T-helper 2 cell treated with Interferon-gamma antibody and Interleukin-4, amounts not matched to agents 5 μg/mL and 100 μg/mL, for 36 hours (primary cell): ENCODE measurements around the gene DIAPH1.

ENCODE experiments used
- DNase-seq: peaks from one replicate; pipeline ENCODE4 v3.0.0; 2021; ENCODE audit warnings: low spot score
- H3K27ac Mint-ChIP-seq: one replicate; pipeline ENCODE4 v1.8.0; 2021; ENCODE audit warnings: mild to moderate bottlenecking, mixed read lengths
- H3K27me3 Mint-ChIP-seq: one replicate; pipeline ENCODE4 v1.8.0; 2021; ENCODE audit warnings: low read depth, mixed read lengths
- H3K36me3 Mint-ChIP-seq: one replicate; pipeline ENCODE4 v1.8.0; 2021; ENCODE audit warnings: low read depth, mixed read lengths
- H3K4me1 Mint-ChIP-seq: one replicate; pipeline ENCODE4 v1.8.0; 2021; ENCODE audit warnings: low read depth, mixed read lengths
- H3K4me3 Mint-ChIP-seq: one replicate; pipeline ENCODE4 v1.8.0; 2022; ENCODE audit warnings: mild to moderate bottlenecking, moderate library complexity, mixed read lengths
- H3K9me3 Mint-ChIP-seq: one replicate; pipeline ENCODE4 v1.8.0; 2021; ENCODE audit warnings: mixed read lengths

The DIAPH1 gene

DNA sequence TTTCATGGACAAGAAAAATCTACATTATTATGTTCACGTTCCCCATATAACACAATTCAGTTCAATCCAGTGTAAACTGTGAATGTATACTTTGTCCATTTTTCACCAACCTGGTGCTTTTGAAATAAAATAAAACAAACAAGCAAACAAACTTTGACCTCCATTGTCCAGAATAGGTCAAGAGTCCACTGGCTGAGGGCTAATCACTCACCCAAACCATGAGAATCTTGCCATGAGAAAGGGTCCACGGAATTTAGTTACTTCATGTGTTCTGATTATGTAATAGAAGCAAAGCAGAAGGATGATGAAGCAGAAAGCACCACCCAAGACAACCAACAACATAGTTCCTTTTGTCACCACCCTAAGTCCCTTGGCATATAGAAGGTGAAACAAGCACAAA lies 28.7 kb downstream of the DIAPH1 start:
- Mint-ChIP-seq H3K4me3 (no peak overlapping the region), H3K27ac (no peak overlapping the region), H3K36me3 (peaks cover 36% of the 10 kb centered on the region), H3K9me3 (no peaks in the 10 kb centered on the region), H3K27me3 (no peaks in the 10 kb centered on the region), H3K4me1 (peaks cover 29% of the 10 kb centered on the region)
- no peak for DNase-seq

- peaks cover 57% of the 10 kb centered on the region for H3K36me3 Mint-ChIP-seq
- H3K27ac Mint-ChIP-seq = no peak overlapping the region
- no peak for DNase-seq
- no peak overlapping the region for H3K4me3 Mint-ChIP-seq
- peaks cover 15% of the 10 kb centered on the region for H3K4me1 Mint-ChIP-seq
- H3K9me3 Mint-ChIP-seq = no peaks in the 10 kb centered on the region
- no peaks in the 10 kb centered on the region for H3K27me3 Mint-ChIP-seq
Measured at GRCh38 chr5:141586246-141586645, 32.6 kb downstream of the DIAPH1 start.

- H3K4me1 Mint-ChIP-seq = peaks cover 10% of the 10 kb centered on the region
- H3K36me3 Mint-ChIP-seq = peaks cover 59% of the 10 kb centered on the region
- no peak for DNase-seq
- H3K4me3 Mint-ChIP-seq = no peak overlapping the region
- no peak overlapping the region for H3K27ac Mint-ChIP-seq
- H3K27me3 Mint-ChIP-seq = no peaks in the 10 kb centered on the region
- H3K9me3 Mint-ChIP-seq = no peaks in the 10 kb centered on the region
Measured at GRCh38 chr5:141585594-141585993, 33.2 kb downstream of the DIAPH1 start.

- Mint-ChIP-seq H3K4me1 (no peaks in the 10 kb centered on the region), H3K4me3 (no peak overlapping the region), H3K27me3 (no peaks in the 10 kb centered on the region), H3K9me3 (no peaks in the 10 kb centered on the region), H3K36me3 (peaks cover 73% of the 10 kb centered on the region), H3K27ac (no peak overlapping the region)
- no peak for DNase-seq
Measured at GRCh38 chr5:141574122-141574510, 44.7 kb downstream of the DIAPH1 start.

DNA sequence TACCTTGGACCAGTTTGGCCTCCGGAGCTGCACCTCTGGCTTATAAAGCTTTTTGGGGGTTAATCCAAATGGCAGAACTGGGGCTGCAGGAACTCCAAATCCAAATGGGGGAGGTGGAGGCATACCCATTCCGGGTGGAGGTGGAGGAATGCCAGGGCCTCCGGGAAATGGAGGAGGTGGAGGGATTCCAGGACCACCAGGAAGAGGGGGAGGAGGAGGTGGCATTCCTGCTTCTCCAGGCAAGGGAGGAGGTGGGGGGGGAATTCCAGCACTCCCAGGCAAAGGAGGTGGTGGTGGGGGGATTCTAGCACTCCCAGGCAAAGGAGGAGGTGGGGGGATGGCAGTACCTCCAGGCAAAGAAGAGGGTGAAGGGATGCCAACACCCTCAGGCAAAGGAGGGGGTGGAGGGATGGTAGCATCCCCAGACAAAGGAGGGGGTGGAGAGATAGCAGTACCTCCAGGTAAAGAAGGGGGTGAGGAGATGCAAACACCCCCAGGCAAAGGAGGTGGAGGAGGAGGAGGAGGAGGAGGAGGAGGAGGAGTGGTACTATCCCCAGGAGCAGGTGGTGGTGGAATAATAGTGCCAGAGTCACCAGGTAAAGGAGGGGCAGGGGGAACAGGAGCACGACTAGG lies 45.2 kb downstream of the DIAPH1 start:
- no peaks in the 10 kb centered on the region for H3K4me1 Mint-ChIP-seq
- H3K27me3 Mint-ChIP-seq = no peaks in the 10 kb centered on the region
- no peaks in the 10 kb centered on the region for H3K9me3 Mint-ChIP-seq
- DNase-seq = no peak
- no peak overlapping the region for H3K4me3 Mint-ChIP-seq
- no peak overlapping the region for H3K27ac Mint-ChIP-seq
- H3K36me3 Mint-ChIP-seq = peaks cover 72% of the 10 kb centered on the region

GRCh38 chr5:141570655-141571054 lies 48.1 kb downstream of the DIAPH1 start:
- no peak overlapping the region for H3K27ac Mint-ChIP-seq
- H3K36me3 Mint-ChIP-seq = peaks cover 67% of the 10 kb centered on the region
- H3K4me3 Mint-ChIP-seq = no peak overlapping the region
- peaks cover 5% of the 10 kb centered on the region for H3K4me1 Mint-ChIP-seq
- H3K27me3 Mint-ChIP-seq = no peaks in the 10 kb centered on the region
- no peak for DNase-seq
- no peaks in the 10 kb centered on the region for H3K9me3 Mint-ChIP-seq

- no peak overlapping the region for H3K4me3 Mint-ChIP-seq
- no peak for DNase-seq
- peaks cover 16% of the 10 kb centered on the region for H3K4me1 Mint-ChIP-seq
- H3K36me3 Mint-ChIP-seq = peaks cover 76% of the 10 kb centered on the region
- no peaks in the 10 kb centered on the region for H3K27me3 Mint-ChIP-seq
- peak overlapping the region; percentile 27 for H3K27ac Mint-ChIP-seq
- H3K9me3 Mint-ChIP-seq = no peaks in the 10 kb centered on the region
Measured at GRCh38 chr5:141567513-141568117, 51.2 kb downstream of the DIAPH1 start.

- no peaks in the 10 kb centered on the region for H3K27me3 Mint-ChIP-seq
- DNase-seq = no peak
- peaks cover 77% of the 10 kb centered on the region for H3K36me3 Mint-ChIP-seq
- peak overlapping the region; percentile 0 for H3K27ac Mint-ChIP-seq
- no peaks in the 10 kb centered on the region for H3K9me3 Mint-ChIP-seq
- H3K4me3 Mint-ChIP-seq = no peak overlapping the region
- peaks cover 18% of the 10 kb centered on the region for H3K4me1 Mint-ChIP-seq
Measured at GRCh38 chr5:141565826-141566570, 52.8 kb downstream of the DIAPH1 start.

DNA sequence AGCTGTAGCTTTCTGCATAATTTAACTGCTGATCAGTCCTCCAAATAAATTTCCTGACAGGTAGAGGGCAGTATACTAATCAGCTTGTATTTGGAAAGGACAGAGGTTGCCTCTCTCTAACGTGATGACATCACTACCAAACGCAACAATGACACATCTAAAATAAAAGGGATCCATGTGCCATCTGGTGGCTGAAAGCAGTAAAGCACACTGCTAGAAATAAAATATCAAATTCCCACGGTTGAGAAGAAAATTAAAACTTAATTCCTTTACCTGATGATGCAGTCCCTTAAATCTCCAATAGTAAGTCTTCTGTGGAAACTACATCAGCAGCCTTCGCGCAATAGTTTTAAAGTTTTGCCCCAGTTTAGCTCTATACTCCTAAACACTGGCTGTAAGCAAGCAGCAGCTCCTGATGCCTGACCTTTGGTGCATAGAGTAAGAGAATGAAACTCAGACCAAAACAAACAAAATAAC lies 54.5 kb downstream of the DIAPH1 start:
- Mint-ChIP-seq H3K4me1 (peaks cover 21% of the 10 kb centered on the region), H3K9me3 (no peaks in the 10 kb centered on the region), H3K27ac (peak overlapping the region; percentile 72), H3K36me3 (peaks cover 79% of the 10 kb centered on the region), H3K4me3 (no peak overlapping the region), H3K27me3 (no peaks in the 10 kb centered on the region)
- peak; percentile 68 for DNase-seq

GRCh38 chr5:141560725-141561483 lies 57.9 kb downstream of the DIAPH1 start:
- H3K27me3 Mint-ChIP-seq = no peaks in the 10 kb centered on the region
- no peak overlapping the region for H3K27ac Mint-ChIP-seq
- no peak for DNase-seq
- H3K4me1 Mint-ChIP-seq = peaks cover 33% of the 10 kb centered on the region
- H3K36me3 Mint-ChIP-seq = peaks cover 72% of the 10 kb centered on the region
- no peaks in the 10 kb centered on the region for H3K9me3 Mint-ChIP-seq
- H3K4me3 Mint-ChIP-seq = no peak overlapping the region

- no peak for DNase-seq
- no peak overlapping the region for H3K4me3 Mint-ChIP-seq
- peaks cover 69% of the 10 kb centered on the region for H3K36me3 Mint-ChIP-seq
- H3K4me1 Mint-ChIP-seq = peaks cover 29% of the 10 kb centered on the region
- H3K27ac Mint-ChIP-seq = no peak overlapping the region
- no peaks in the 10 kb centered on the region for H3K27me3 Mint-ChIP-seq
- no peaks in the 10 kb centered on the region for H3K9me3 Mint-ChIP-seq
Measured at GRCh38 chr5:141560151-141560550, 58.6 kb downstream of the DIAPH1 start.

- H3K27ac Mint-ChIP-seq = no peak overlapping the region
- H3K27me3 Mint-ChIP-seq = no peaks in the 10 kb centered on the region
- H3K4me1 Mint-ChIP-seq = peaks cover 26% of the 10 kb centered on the region
- no peaks in the 10 kb centered on the region for H3K9me3 Mint-ChIP-seq
- H3K36me3 Mint-ChIP-seq = peaks cover 72% of the 10 kb centered on the region
- H3K4me3 Mint-ChIP-seq = no peak overlapping the region
- no peak for DNase-seq
Measured at GRCh38 chr5:141559461-141559860, 59.3 kb downstream of the DIAPH1 start.

DNA sequence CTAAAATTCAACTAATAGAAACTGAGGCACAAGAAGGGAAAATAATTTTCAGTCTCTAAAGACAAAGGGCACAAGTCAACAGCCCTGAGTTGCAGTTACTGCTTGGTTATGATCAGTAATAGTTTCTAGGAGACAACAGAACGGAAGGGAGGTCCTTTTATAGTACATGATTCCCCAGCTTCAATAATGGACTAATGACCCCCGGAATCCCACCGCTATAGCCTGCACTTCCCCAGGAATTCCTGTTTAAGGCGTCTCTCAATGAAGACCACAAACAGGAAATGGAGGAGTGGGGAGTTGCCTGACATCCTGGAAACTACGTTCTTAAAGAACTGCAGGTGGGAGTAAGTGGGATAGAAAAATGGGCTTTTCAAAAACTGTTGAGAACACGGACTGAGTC lies 60.6 kb downstream of the DIAPH1 start:
- DNase-seq = no peak

GRCh38 chr5:141557681-141558136 lies 61.1 kb downstream of the DIAPH1 start:
- Mint-ChIP-seq H3K27ac (peak overlapping the region; percentile 10), H3K4me1 (peaks cover 23% of the 10 kb centered on the region)

More for the DNA sequence above, 60.6 kb downstream of the DIAPH1 start:
- peak overlapping the region; percentile 10 for H3K27ac Mint-ChIP-seq
- H3K4me3 Mint-ChIP-seq = no peak overlapping the region
- H3K4me1 Mint-ChIP-seq = peaks cover 23% of the 10 kb centered on the region
- peaks cover 64% of the 10 kb centered on the region for H3K36me3 Mint-ChIP-seq
- H3K9me3 Mint-ChIP-seq = no peaks in the 10 kb centered on the region
- no peaks in the 10 kb centered on the region for H3K27me3 Mint-ChIP-seq

More at GRCh38 chr5:141557681-141558136, 61.1 kb downstream of the DIAPH1 start:
- H3K36me3 Mint-ChIP-seq = peaks cover 61% of the 10 kb centered on the region
- no peak overlapping the region for H3K4me3 Mint-ChIP-seq
- peak; percentile 62 for DNase-seq
- H3K27me3 Mint-ChIP-seq = no peaks in the 10 kb centered on the region
- H3K9me3 Mint-ChIP-seq = no peaks in the 10 kb centered on the region
